Measurements from ENCODE around the gene PLAC8L1. TPM values are rescaled to one million over a fixed set of nuclear protein-coding genes. Genes with fewer than 3 reads are reported as not detected.

PLAC8L1 gene
- total RNA-seq, result not detected
- long read RNA-seq, partial matches to known transcripts, result 0 of 2 reads
- long read RNA-seq, other reads (novel, unspliced or antisense), result 2 of 2 reads

- no peak for TF ChIP-seq CTCF (IDR thresholded peaks at IDR 0.05)
- Histone ChIP-seq H3K36me3 (no peaks in the 10 kb centered on the region), H3K4me1 (no peaks in the 10 kb centered on the region), H3K27me3 (no peaks in the 10 kb centered on the region), H3K9me3 (no peaks in the 10 kb centered on the region), H3K27ac (no peak within 1 kb of the TSS), H3K4me3 (no peak within 1 kb of the TSS)
- intact Hi-C loops (cut with DNase I), result no loop called here
- DNase-seq, result no peak
- no peak for ATAC-seq
Observed at GRCh38 chr5:146105477-146105876, at the start of gene PLAC8L1. Gene PLAC8L1 (minus strand): TSS chr5:146105577. CDS start chr5:146104311, 1,266 bp downstream.

- no peak for DNase-seq
Observed at GRCh38 chr5:146151970-146152369, 46.6 kb upstream of the PLAC8L1 start.

GRCh38 chr5:146137967-146138403 is 32.6 kb upstream of the PLAC8L1 start:
- ATAC-seq, result peak; percentile 66
- H3K4me1 ChIP-seq, result no peaks in the 10 kb centered on the region
- H3K9me3 ChIP-seq, result no peaks in the 10 kb centered on the region
- no peak overlapping the region for H3K4me3 ChIP-seq
- intact Hi-C loops (cut with DNase I), result no loop called here
- no peak for TF ChIP-seq CTCF (IDR thresholded peaks at IDR 0.05)
- DNase-seq, result peak; percentile 73
- H3K27ac ChIP-seq, result no peak overlapping the region
- no peaks in the 10 kb centered on the region for H3K27me3 ChIP-seq
- peaks cover 87% of the 10 kb centered on the region for H3K36me3 ChIP-seq

More at GRCh38 chr5:146151970-146152369, 46.6 kb upstream of the PLAC8L1 start:
- H3K27ac ChIP-seq, result no peak overlapping the region
- no peaks in the 10 kb centered on the region for H3K27me3 ChIP-seq
- peak; percentile 34 for ATAC-seq
- H3K36me3 ChIP-seq, result peaks cover 92% of the 10 kb centered on the region
- no peak for TF ChIP-seq CTCF (IDR thresholded peaks at IDR 0.05)
- no peaks in the 10 kb centered on the region for H3K4me1 ChIP-seq
- H3K9me3 ChIP-seq, result no peaks in the 10 kb centered on the region
- no peak overlapping the region for H3K4me3 ChIP-seq
- intact Hi-C loops (cut with DNase I), result no loop called here

GRCh38 chr5:146130440-146131045 is 25.2 kb upstream of the PLAC8L1 start:
- no peak for DNase-seq
- Histone ChIP-seq H3K27me3 (no peaks in the 10 kb centered on the region), H3K27ac (no peak overlapping the region), H3K4me1 (no peaks in the 10 kb centered on the region), H3K36me3 (peaks cover 93% of the 10 kb centered on the region), H3K9me3 (no peaks in the 10 kb centered on the region), H3K4me3 (no peak overlapping the region)
- no peak for ATAC-seq
- intact Hi-C loops (cut with DNase I), result no loop called here
- TF ChIP-seq CTCF (IDR thresholded peaks at IDR 0.05), result peak; percentile 57

GRCh38 chr5:146126068-146126467 is 20.7 kb upstream of the PLAC8L1 start:
- no peak for ATAC-seq
- no peak for TF ChIP-seq CTCF (IDR thresholded peaks at IDR 0.05)
- H3K27ac ChIP-seq, result no peak overlapping the region
- H3K4me3 ChIP-seq, result no peak overlapping the region
- no peaks in the 10 kb centered on the region for H3K9me3 ChIP-seq
- intact Hi-C loops (cut with DNase I), result no loop called here
- H3K27me3 ChIP-seq, result no peaks in the 10 kb centered on the region
- no peak for DNase-seq
- peaks cover 92% of the 10 kb centered on the region for H3K36me3 ChIP-seq
- no peaks in the 10 kb centered on the region for H3K4me1 ChIP-seq

Measured in upper lobe of right lung (tissue), 1 donor.